Mucosa of descending colon (tissue), 3 donors: ENCODE data around the gene TSEN34. TPM values are rescaled to one million over a fixed set of nuclear protein-coding genes. Genes with fewer than 3 reads are reported as not detected.
A peak's percentile ranks its signal among the peaks of the same experiment; 100 is the strongest.
"Not testable (repeated sequence)": the region's sequence is repeated elsewhere in the genome, so short reads cannot be mapped to it uniquely, and the experiment has no call there.

Experiments
- ATAC-seq: fragments of 200-7000 bp; cut with Tn5 transposase; one replicate; pipeline ENCODE4 v1.9.1; 2020; ENCODE audit warnings: mild to moderate bottlenecking, moderate library complexity
- DNase-seq, 3 donors: peaks; one replicate each; pipeline ENCODE4 v3.0.0-alpha.2; 2020
- H3K36me3 ChIP-seq: fragments of 200-600 bp; one replicate; pipeline ENCODE4 v1.8.0; 2021; ENCODE audit warnings: low read depth, mild to moderate bottlenecking
- H3K4me1 ChIP-seq: fragments of 200-600 bp; one replicate; pipeline ENCODE4 v1.8.0; 2021; ENCODE audit warnings: low read depth, mild to moderate bottlenecking
- H3K4me3 ChIP-seq: fragments of 200-600 bp; one replicate; pipeline ENCODE4 v1.8.0; 2021; ENCODE audit warnings: mild to moderate bottlenecking
- H3K9me3 ChIP-seq: fragments of 200-600 bp; one replicate; pipeline ENCODE4 v1.8.0; 2021; ENCODE audit warnings: mild to moderate bottlenecking
- intact Hi-C, 2 donors: fragments of 100-400 bp; cut with DNase I in 1 of 2; cut with micrococcal nuclease in 1 of 2; formaldehyde crosslinking; loops; one replicate each; pipeline versions ENCODE4 v1.11.0 to v1.11.1; 2022; cut with DNase I, micrococcal nuclease
- total RNA-seq, 3 donors: library from RNA; stranded (reverse); fragmentation: NEBNext Ultra II Directional in 2 of 3; extraction: Animal tissue kit (Norgen Biotek cat#: 25700) in 2 of 3; gene quantifications; one replicate each; pipeline versions ENCODE4 v1.2.1 to v1.2.4, GENCODE V29; 2021 to 2023
- TF ChIP-seq, protein P1 (sequence below): fragments of 200-600 bp; IDR thresholded peaks from one replicate; pipeline ENCODE4 v1.8.0; 2022; ENCODE audit warnings: antibody characterized with exemption, mild to moderate bottlenecking
- donor health status: DM: no; HTN: no; CAD: no; lungs with moderate emphysema.
- donor health status: DM: no; HTN: no; CAD: no.
- donor health status: DM: no; HTN: yes; CAD: no.

Gene TSEN34
- total RNA-seq, 3 donors from 2014 or later, result 35.0 to 40.3 (median 35.2) TPM

GRCh38 chr19:54222474-54223276 is 31.6 kb downstream of the TSEN34 start, which contains the start of gene LILRB3:
TSS of gene LILRB3 (minus strand) at chr19:54223007. CDS start at chr19:54222976, 31 bp downstream.
- ATAC-seq, result peak; percentile 64
- H3K4me3 ChIP-seq, DNase-seq, H3K36me3 ChIP-seq, intact Hi-C loops, H3K9me3 ChIP-seq, H3K4me1 ChIP-seq: not testable (repeated sequence)

- ATAC-seq, result peak; percentile 25
- H3K4me1 ChIP-seq, DNase-seq, intact Hi-C loops, H3K9me3 ChIP-seq, H3K36me3 ChIP-seq, H3K4me3 ChIP-seq: not testable (repeated sequence)
These were observed 32.3 kb downstream of the TSEN34 start for GRCh38 chr19:54223277-54223936.

DNA sequence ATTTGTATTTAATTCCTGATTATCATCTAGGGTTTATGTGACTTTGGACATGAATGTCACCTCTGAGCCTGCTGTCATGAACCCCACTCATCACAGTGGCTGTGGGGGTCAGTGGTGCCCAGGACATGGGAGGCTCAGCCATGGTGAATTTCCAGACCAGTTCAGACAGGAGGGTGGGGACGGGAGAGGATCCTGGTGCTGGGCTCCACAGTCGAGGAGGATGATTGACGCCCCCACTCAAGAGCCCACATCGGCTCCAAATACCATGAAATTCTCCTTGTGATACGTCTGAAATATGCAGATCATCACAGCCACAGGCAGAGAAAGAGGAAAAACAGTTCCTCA is 32.8 kb downstream of the TSEN34 start:
- H3K4me3 ChIP-seq, H3K36me3 ChIP-seq, DNase-seq, ATAC-seq, H3K4me1 ChIP-seq, H3K9me3 ChIP-seq, intact Hi-C loops: not testable (repeated sequence)

DNA sequence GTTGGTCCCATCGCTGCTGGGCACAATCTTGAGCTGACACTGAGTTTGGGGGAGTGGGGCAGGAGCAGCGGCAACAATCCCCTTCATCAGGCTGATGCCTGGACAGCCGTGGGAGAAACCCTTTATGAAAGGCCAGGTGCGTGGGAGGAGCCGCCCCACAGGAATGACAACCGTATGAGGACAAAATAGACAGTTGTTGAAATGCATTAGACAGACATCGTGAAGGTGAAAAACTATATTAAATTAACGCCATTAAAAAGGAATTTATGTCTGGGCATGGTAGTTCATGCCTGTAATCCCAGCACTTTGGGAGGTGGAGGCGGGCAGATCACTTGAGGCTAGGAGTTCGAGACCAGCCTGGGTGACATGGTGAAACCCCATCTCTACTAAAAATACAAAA is 33.5 kb downstream of the TSEN34 start:
- H3K4me3 ChIP-seq, H3K9me3 ChIP-seq, H3K4me1 ChIP-seq, DNase-seq, ATAC-seq, H3K36me3 ChIP-seq, intact Hi-C loops: not testable (repeated sequence)

DNA sequence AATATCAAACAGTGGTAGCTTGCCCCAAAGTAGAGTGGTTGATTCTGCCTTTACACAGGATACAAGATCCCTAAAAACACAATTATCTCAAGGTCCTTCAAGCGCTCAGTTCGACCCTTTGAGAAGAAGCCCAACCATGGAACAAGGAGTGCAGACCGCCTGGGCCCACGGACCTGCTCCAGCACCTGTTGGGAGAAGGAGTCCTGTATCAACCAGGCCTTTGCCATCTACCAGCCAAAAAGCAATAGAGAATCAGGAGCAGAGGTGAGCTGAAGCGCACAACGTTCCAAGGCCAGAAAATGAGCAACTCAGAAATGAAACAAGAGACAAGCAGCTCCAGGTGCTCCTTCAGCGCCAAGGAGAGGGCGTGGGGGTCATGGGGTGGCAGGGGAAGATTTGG is 38.0 kb downstream of the TSEN34 start:
- TF ChIP-seq, protein P1, sequence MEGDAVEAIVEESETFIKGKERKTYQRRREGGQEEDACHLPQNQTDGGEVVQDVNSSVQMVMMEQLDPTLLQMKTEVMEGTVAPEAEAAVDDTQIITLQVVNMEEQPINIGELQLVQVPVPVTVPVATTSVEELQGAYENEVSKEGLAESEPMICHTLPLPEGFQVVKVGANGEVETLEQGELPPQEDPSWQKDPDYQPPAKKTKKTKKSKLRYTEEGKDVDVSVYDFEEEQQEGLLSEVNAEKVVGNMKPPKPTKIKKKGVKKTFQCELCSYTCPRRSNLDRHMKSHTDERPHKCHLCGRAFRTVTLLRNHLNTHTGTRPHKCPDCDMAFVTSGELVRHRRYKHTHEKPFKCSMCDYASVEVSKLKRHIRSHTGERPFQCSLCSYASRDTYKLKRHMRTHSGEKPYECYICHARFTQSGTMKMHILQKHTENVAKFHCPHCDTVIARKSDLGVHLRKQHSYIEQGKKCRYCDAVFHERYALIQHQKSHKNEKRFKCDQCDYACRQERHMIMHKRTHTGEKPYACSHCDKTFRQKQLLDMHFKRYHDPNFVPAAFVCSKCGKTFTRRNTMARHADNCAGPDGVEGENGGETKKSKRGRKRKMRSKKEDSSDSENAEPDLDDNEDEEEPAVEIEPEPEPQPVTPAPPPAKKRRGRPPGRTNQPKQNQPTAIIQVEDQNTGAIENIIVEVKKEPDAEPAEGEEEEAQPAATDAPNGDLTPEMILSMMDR, result no peak
- H3K9me3 ChIP-seq, result no peaks in the 10 kb centered on the region
- ATAC-seq (no peak), DNase-seq (no peak)
- intact Hi-C loops, result no loop called here
- H3K36me3 ChIP-seq, result no peaks in the 10 kb centered on the region
- H3K4me3 ChIP-seq, result no peak overlapping the region
- no peaks in the 10 kb centered on the region for H3K4me1 ChIP-seq

GRCh38 chr19:54230031-54230430 is 38.9 kb downstream of the TSEN34 start:
- TF ChIP-seq, protein P1, result no peak
- intact Hi-C loops, result loop anchor here (5.0 kb wide), 1 partner anchor 63 kb away; no protein-coding TSS in a partner anchor
- no peaks in the 10 kb centered on the region for H3K9me3 ChIP-seq
- H3K4me3 ChIP-seq, result no peak overlapping the region
- ATAC-seq, result no peak
- H3K4me1 ChIP-seq, result no peaks in the 10 kb centered on the region
- DNase-seq, result no peak
- H3K36me3 ChIP-seq, result no peaks in the 10 kb centered on the region

DNA sequence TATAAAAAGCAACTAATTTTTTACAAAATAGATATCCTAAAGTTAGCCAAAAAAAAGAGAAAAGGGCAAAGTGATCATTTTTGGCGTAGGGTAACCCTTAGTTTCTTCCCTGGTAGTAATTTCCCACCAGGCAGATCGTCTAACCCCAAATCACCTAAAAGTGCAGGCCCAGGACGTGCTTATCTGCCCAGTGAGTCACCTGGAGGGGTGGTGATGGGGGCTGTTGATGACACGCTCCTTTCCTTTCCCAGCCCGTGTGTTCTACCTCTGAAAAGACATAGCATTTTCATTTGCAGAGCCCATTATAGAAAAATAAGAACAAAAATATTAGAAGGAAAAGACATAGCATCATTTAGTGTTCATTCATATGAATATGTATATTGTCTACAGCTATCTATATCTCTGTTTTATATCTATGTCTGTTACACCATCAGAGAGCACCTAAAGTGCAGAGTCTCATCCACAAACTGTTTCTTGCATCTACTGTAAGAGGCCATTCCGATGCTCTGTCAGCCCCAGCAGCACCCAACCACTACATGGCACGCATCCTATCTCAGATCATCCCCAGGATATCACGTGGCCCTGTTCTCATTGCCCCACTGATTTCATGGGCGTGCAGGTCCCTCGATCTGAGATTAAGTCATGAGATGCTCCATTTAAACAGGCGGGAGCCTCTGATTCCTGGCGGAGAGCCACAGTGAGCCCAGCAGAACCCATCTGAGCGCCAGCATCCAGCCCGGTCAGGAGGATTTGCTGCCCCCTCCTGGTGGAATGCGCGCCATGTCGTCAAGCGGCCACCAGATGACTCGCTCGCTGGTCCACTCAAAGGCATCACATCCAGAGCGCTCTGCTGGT is 40.2 kb downstream of the TSEN34 start:
- DNase-seq (peak; percentile 86 to 92 (median 87)), ATAC-seq (peak; percentile 100)
- no peaks in the 10 kb centered on the region for H3K4me1 ChIP-seq
- TF ChIP-seq, protein P1, result peak; percentile 88
- no peaks in the 10 kb centered on the region for H3K36me3 ChIP-seq
- intact Hi-C loops, result loop anchor here (5.0 kb wide), 1 partner anchor 64 kb away; no protein-coding TSS in a partner anchor
- H3K4me3 ChIP-seq, result no peak overlapping the region
- no peaks in the 10 kb centered on the region for H3K9me3 ChIP-seq
